COLO829 (cell line): ENCODE data around the gene METRNL.
"Not testable (repeated sequence)": the region's sequence is repeated elsewhere in the genome, so short reads cannot be mapped to it uniquely, and the experiment has no call there.

ENCODE experiments used
- DNase-seq: peaks from one replicate; pipeline ENCODE4 v3.0.0; 2012; ENCODE audit warnings: low spot score

METRNL gene

GRCh38 chr17:83079352-83079747 is at the start of gene METRNL:
Gene METRNL, plus strand, starts transcription at chr17:83079609. Its CDS starts 207 bp downstream, at chr17:83079816.
- DNase-seq, result peak; percentile 76

- DNase-seq, result no peak
These were observed 49.0 kb upstream of the METRNL start for GRCh38 chr17:83030432-83030831.

- DNase-seq, result no peak
These were observed 48.0 kb upstream of the METRNL start for GRCh38 chr17:83031321-83031945.

- not testable (repeated sequence) for DNase-seq
These were observed 47.4 kb upstream of the METRNL start for GRCh38 chr17:83031946-83032451.

- DNase-seq, result no peak
These were observed 46.6 kb upstream of the METRNL start for GRCh38 chr17:83032781-83033180.

GRCh38 chr17:83034525-83034924 is 44.9 kb upstream of the METRNL start:
- no peak for DNase-seq

GRCh38 chr17:83035722-83036121 is 43.7 kb upstream of the METRNL start:
- DNase-seq, result no peak

GRCh38 chr17:83036193-83036592 is 43.2 kb upstream of the METRNL start:
- no peak for DNase-seq

- no peak for DNase-seq
These were observed 42.7 kb upstream of the METRNL start for GRCh38 chr17:83036666-83037065.

GRCh38 chr17:83037084-83037873 is 42.1 kb upstream of the METRNL start:
- no peak for DNase-seq

GRCh38 chr17:83037874-83038165 is 41.6 kb upstream of the METRNL start:
- no peak for DNase-seq

- not testable (repeated sequence) for DNase-seq
These were observed 40.4 kb upstream of the METRNL start for GRCh38 chr17:83038983-83039382.

GRCh38 chr17:83041305-83041704 is 38.1 kb upstream of the METRNL start:
- DNase-seq, result no peak

GRCh38 chr17:83042522-83043158 is 36.8 kb upstream of the METRNL start:
- DNase-seq, result no peak

GRCh38 chr17:83044479-83044878 is 34.9 kb upstream of the METRNL start:
- DNase-seq, result not testable (repeated sequence)

- DNase-seq, result no peak
These were observed 32.8 kb upstream of the METRNL start for GRCh38 chr17:83046448-83047181.

- no peak for DNase-seq
These were observed 32.3 kb upstream of the METRNL start for GRCh38 chr17:83047182-83047478.

GRCh38 chr17:83047818-83048475 is 31.5 kb upstream of the METRNL start:
- DNase-seq, result not testable (repeated sequence)

GRCh38 chr17:83050651-83051395 is 28.6 kb upstream of the METRNL start:
- no peak for DNase-seq

GRCh38 chr17:83051396-83052240 is 27.8 kb upstream of the METRNL start:
- DNase-seq, result peak; percentile 96

- DNase-seq, result no peak
These were observed 27.2 kb upstream of the METRNL start for GRCh38 chr17:83052241-83052564.
